ENCODE measurements around the gene DEDD2.

GRCh38 chr19:42254850-42255765 is 37.6 kb upstream of the DEDD2 start, which contains the start of gene ERF:
- no peak for TF ChIP-seq REST (IDR thresholded peaks at IDR 0.05; ENCODE audit: borderline replicate concordance)
- no peak for TF ChIP-seq CTCF (IDR thresholded peaks at IDR 0.05; ENCODE audit: poor library complexity, severe bottlenecking)
- TF ChIP-seq RAD21 (conservative IDR thresholded peaks at IDR 0.05): no peak
- TF ChIP-seq POLR2AphosphoS5 (IDR thresholded peaks at IDR 0.05): peak; percentile 82
- no peak for TF ChIP-seq EZH2 (IDR thresholded peaks at IDR 0.05; ENCODE audit: borderline replicate concordance, insufficient read depth, low read length, poor library complexity, severe bottlenecking)
